ENCODE measurements around the gene SGCD. TPM values are rescaled to one million over a fixed set of nuclear protein-coding genes. Genes with fewer than 3 reads are reported as not detected.

Gene SGCD
- total RNA-seq, 4 donors from 2014 or later = 3.4 to 86.5 (median 8.1) TPM

DNA sequence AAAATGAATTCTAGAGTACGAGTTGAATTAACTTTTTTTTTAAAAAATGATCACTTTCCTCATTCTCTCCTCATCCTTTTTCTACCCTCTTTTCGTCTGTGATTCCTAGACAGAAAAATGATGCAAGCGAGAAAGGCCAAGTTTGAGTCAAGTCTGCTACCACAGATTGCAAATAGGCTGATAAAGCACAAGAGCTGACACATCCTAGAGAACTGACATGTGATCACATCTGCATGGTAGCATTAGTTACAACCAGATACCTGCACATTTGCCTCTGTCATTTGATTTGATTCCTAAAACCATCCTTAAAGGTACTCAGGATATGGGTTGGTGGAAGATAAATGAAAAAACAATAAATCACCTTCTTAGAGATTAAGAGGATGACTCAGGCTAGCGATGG, 297.7 kb downstream of the SGCD start:
- intact Hi-C loops (cut with DNase I; ENCODE audit: low total_unique reads) = no loop called here
- no peak for DNase-seq
- no peaks in the 10 kb centered on the region for H3K9me3 ChIP-seq

GRCh38 chr5:156628421-156628820, 301.5 kb downstream of the SGCD start:
- Histone ChIP-seq H3K36me3 (no peaks in the 10 kb centered on the region), H3K9me3 (no peaks in the 10 kb centered on the region), H3K27me3 (no peaks in the 10 kb centered on the region), H3K4me1 (no peaks in the 10 kb centered on the region), H3K27ac (no peak overlapping the region), H3K4me3 (no peak overlapping the region)
- TF ChIP-seq POLR2A (IDR thresholded peaks at IDR 0.05) (no peak), CTCF (IDR thresholded peaks at IDR 0.05) (no peak)
- DNase-seq = no peak
- intact Hi-C loops (cut with DNase I; ENCODE audit: low total_unique reads) = no loop called here

More for the DNA sequence above, 297.7 kb downstream of the SGCD start:
- no peak overlapping the region for H3K27ac ChIP-seq
- TF ChIP-seq POLR2A (IDR thresholded peaks at IDR 0.05) (no peak), CTCF (IDR thresholded peaks at IDR 0.05) (no peak)
- H3K36me3 ChIP-seq = no peaks in the 10 kb centered on the region
- no peaks in the 10 kb centered on the region for H3K27me3 ChIP-seq
- no peaks in the 10 kb centered on the region for H3K4me1 ChIP-seq
- no peak overlapping the region for H3K4me3 ChIP-seq

- intact Hi-C loops (cut with DNase I; ENCODE audit: low total_unique reads) = no loop called here
- H3K9me3 ChIP-seq = no peaks in the 10 kb centered on the region
- H3K4me3 ChIP-seq = no peak overlapping the region
- no peaks in the 10 kb centered on the region for H3K4me1 ChIP-seq
- H3K27ac ChIP-seq = no peak overlapping the region
- no peaks in the 10 kb centered on the region for H3K27me3 ChIP-seq
- DNase-seq = no peak
- H3K36me3 ChIP-seq = no peaks in the 10 kb centered on the region
- TF ChIP-seq POLR2A (IDR thresholded peaks at IDR 0.05) (no peak), CTCF (IDR thresholded peaks at IDR 0.05) (no peak)
These were observed 304.0 kb downstream of the SGCD start for GRCh38 chr5:156631005-156631404.

- Histone ChIP-seq H3K27me3 (no peaks in the 10 kb centered on the region), H3K36me3 (no peaks in the 10 kb centered on the region), H3K4me1 (no peaks in the 10 kb centered on the region), H3K4me3 (no peak overlapping the region), H3K9me3 (no peaks in the 10 kb centered on the region), H3K27ac (no peak overlapping the region)
- DNase-seq = no peak
- TF ChIP-seq POLR2A (IDR thresholded peaks at IDR 0.05) (no peak), CTCF (IDR thresholded peaks at IDR 0.05) (no peak)
- intact Hi-C loops (cut with DNase I; ENCODE audit: low total_unique reads) = no loop called here
These were observed 307.3 kb downstream of the SGCD start for GRCh38 chr5:156634301-156634700.

DNA sequence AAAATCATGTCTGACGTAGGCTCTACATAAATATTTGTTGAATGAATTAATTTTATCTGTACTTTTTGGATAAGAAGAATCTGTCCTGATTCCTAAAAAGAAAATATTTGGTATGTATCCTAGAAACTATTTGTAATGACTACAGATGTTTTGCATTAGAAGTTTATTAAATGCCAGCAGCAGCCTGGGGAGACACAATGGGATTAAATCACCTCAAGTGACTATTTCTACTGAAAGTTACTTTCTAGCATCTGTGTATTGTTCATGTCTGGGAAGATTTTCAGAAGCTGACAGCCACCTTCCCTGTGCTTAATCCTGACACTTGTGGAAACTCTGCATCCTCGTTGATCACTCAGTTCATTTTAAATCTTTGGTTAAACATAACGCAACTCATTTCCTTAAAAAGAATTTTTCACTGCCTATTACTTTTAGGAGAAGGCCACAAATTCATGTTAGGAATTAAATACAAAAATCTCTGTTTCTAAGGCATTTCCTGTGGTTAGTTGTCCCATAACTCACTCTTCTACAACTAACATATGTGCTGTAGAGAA, 313.8 kb downstream of the SGCD start:
- no peaks in the 10 kb centered on the region for H3K9me3 ChIP-seq
- intact Hi-C loops (cut with DNase I; ENCODE audit: low total_unique reads) = no loop called here
- no peaks in the 10 kb centered on the region for H3K36me3 ChIP-seq
- H3K4me3 ChIP-seq = no peak overlapping the region
- H3K27ac ChIP-seq = peak overlapping the region; percentile 9 to 54
- no peak for TF ChIP-seq POLR2A (IDR thresholded peaks at IDR 0.05)
- TF ChIP-seq CTCF (IDR thresholded peaks at IDR 0.05) = no peak
- DNase-seq = no peak
- H3K4me1 ChIP-seq = no peaks in the 10 kb centered on the region
- no peaks in the 10 kb centered on the region for H3K27me3 ChIP-seq

Data from uterus (tissue), 4 donors.